ENCODE data around the gene TMTC1. TPM values are rescaled to one million over a fixed set of nuclear protein-coding genes. Genes with fewer than 3 reads are reported as not detected.
A peak's percentile ranks its signal among the peaks of the same experiment; 100 is the strongest.

Gene TMTC1
- polyA plus RNA-seq, 4 donors = 1.1 to 11.4 (median 1.1) TPM

- H3K27ac ChIP-seq (ENCODE audit: low read depth in 1 of 3, low read length in 2 of 3) = no peak overlapping the region
- H3K27me3 ChIP-seq (ENCODE audit: control insufficient read depth in 3 of 3, insufficient read depth in 3 of 3, low read length in 3 of 3) = no peaks in the 10 kb centered on the region
- no peaks in the 10 kb centered on the region for H3K4me1 ChIP-seq (ENCODE audit: control insufficient read depth in 3 of 3, insufficient read depth in 2 of 3, low read depth in 1 of 3, low read length in 2 of 3)
- no peaks in the 10 kb centered on the region for H3K36me3 ChIP-seq (ENCODE audit: control insufficient read depth in 3 of 3, insufficient read depth in 2 of 3, low read depth in 1 of 3, low read length in 3 of 3)
- H3K9me3 ChIP-seq (ENCODE audit: control insufficient read depth in 2 of 2, insufficient read depth in 1 of 2, low read depth in 1 of 2, low read length in 1 of 2) = no peaks in the 10 kb centered on the region
- H3K4me3 ChIP-seq (ENCODE audit: low read depth in 1 of 3, low read length in 3 of 3) = no peak overlapping the region
- DNase-seq (no peak), FAIRE-seq (no peak)
- 75 to 86% (median 77%) methylated on average over 3 of the region's 3 CpGs for WGBS, 3 donors
Observed at GRCh38 chr12:29656762-29657538, 126.8 kb downstream of the TMTC1 start.

GRCh38 chr12:29655861-29656260 lies 127.9 kb downstream of the TMTC1 start:
- no peaks in the 10 kb centered on the region for H3K27me3 ChIP-seq (ENCODE audit: control insufficient read depth in 3 of 3, insufficient read depth in 3 of 3, low read length in 3 of 3)
- H3K36me3 ChIP-seq (ENCODE audit: control insufficient read depth in 3 of 3, insufficient read depth in 2 of 3, low read depth in 1 of 3, low read length in 3 of 3) = no peaks in the 10 kb centered on the region
- FAIRE-seq (no peak), DNase-seq (no peak)
- H3K4me1 ChIP-seq (ENCODE audit: control insufficient read depth in 3 of 3, insufficient read depth in 2 of 3, low read depth in 1 of 3, low read length in 2 of 3) = no peaks in the 10 kb centered on the region
- H3K4me3 ChIP-seq (ENCODE audit: low read depth in 1 of 3, low read length in 3 of 3) = no peak overlapping the region
- H3K9me3 ChIP-seq (ENCODE audit: control insufficient read depth in 2 of 2, insufficient read depth in 1 of 2, low read depth in 1 of 2, low read length in 1 of 2) = no peaks in the 10 kb centered on the region
- WGBS, 3 donors = 76 to 85% (median 83%) methylated on average over 6 of the region's 6 CpGs
- H3K27ac ChIP-seq (ENCODE audit: low read depth in 1 of 3, low read length in 2 of 3) = no peak overlapping the region

GRCh38 chr12:29653286-29653685 lies 130.5 kb downstream of the TMTC1 start:
- no peak overlapping the region for H3K4me3 ChIP-seq (ENCODE audit: low read depth in 1 of 3, low read length in 3 of 3)
- no peak overlapping the region for H3K27ac ChIP-seq (ENCODE audit: low read depth in 1 of 3, low read length in 2 of 3)
- no peaks in the 10 kb centered on the region for H3K4me1 ChIP-seq (ENCODE audit: control insufficient read depth in 3 of 3, insufficient read depth in 2 of 3, low read depth in 1 of 3, low read length in 2 of 3)
- H3K27me3 ChIP-seq (ENCODE audit: control insufficient read depth in 3 of 3, insufficient read depth in 3 of 3, low read length in 3 of 3) = no peaks in the 10 kb centered on the region
- no peaks in the 10 kb centered on the region for H3K36me3 ChIP-seq (ENCODE audit: control insufficient read depth in 3 of 3, insufficient read depth in 2 of 3, low read depth in 1 of 3, low read length in 3 of 3)
- FAIRE-seq = no peak
- H3K9me3 ChIP-seq (ENCODE audit: control insufficient read depth in 2 of 2, insufficient read depth in 1 of 2, low read depth in 1 of 2, low read length in 1 of 2) = no peaks in the 10 kb centered on the region
- WGBS, 3 donors = 80 to 85% (median 85%) methylated on average over 4 of the region's 4 CpGs
- DNase-seq = no peak

- 86 to 93% (median 92%) methylated on average over 4 of the region's 4 CpGs for WGBS, 3 donors
- no peak overlapping the region for H3K4me3 ChIP-seq (ENCODE audit: low read depth in 1 of 3, low read length in 3 of 3)
- H3K36me3 ChIP-seq (ENCODE audit: control insufficient read depth in 3 of 3, insufficient read depth in 2 of 3, low read depth in 1 of 3, low read length in 3 of 3) = no peaks in the 10 kb centered on the region
- no peak overlapping the region for H3K27ac ChIP-seq (ENCODE audit: low read depth in 1 of 3, low read length in 2 of 3)
- no peaks in the 10 kb centered on the region for H3K4me1 ChIP-seq (ENCODE audit: control insufficient read depth in 3 of 3, insufficient read depth in 2 of 3, low read depth in 1 of 3, low read length in 2 of 3)
- no peaks in the 10 kb centered on the region for H3K9me3 ChIP-seq (ENCODE audit: control insufficient read depth in 2 of 2, insufficient read depth in 1 of 2, low read depth in 1 of 2, low read length in 1 of 2)
- DNase-seq (no peak), FAIRE-seq (no peak)
- H3K27me3 ChIP-seq (ENCODE audit: control insufficient read depth in 3 of 3, insufficient read depth in 3 of 3, low read length in 3 of 3) = no peaks in the 10 kb centered on the region
Observed at GRCh38 chr12:29650371-29650770, 133.4 kb downstream of the TMTC1 start.

GRCh38 chr12:29649722-29650121 lies 134.0 kb downstream of the TMTC1 start:
- FAIRE-seq = no peak
- H3K9me3 ChIP-seq (ENCODE audit: control insufficient read depth in 2 of 2, insufficient read depth in 1 of 2, low read depth in 1 of 2, low read length in 1 of 2) = no peaks in the 10 kb centered on the region

GRCh38 chr12:29644536-29645162 lies 139.1 kb downstream of the TMTC1 start:
- Histone ChIP-seq H3K36me3 (ENCODE audit: control insufficient read depth in 3 of 3, insufficient read depth in 2 of 3, low read depth in 1 of 3, low read length in 3 of 3) (no peaks in the 10 kb centered on the region), H3K27ac (ENCODE audit: low read depth in 1 of 3, low read length in 2 of 3) (no peak overlapping the region), H3K4me1 (ENCODE audit: control insufficient read depth in 3 of 3, insufficient read depth in 2 of 3, low read depth in 1 of 3, low read length in 2 of 3) (peaks cover 0 to 2% (median 0%) of the 10 kb centered on the region in 3 donors), H3K9me3 (ENCODE audit: control insufficient read depth in 2 of 2, insufficient read depth in 1 of 2, low read depth in 1 of 2, low read length in 1 of 2) (no peaks in the 10 kb centered on the region), H3K27me3 (ENCODE audit: control insufficient read depth in 3 of 3, insufficient read depth in 3 of 3, low read length in 3 of 3) (no peaks in the 10 kb centered on the region), H3K4me3 (ENCODE audit: low read depth in 1 of 3, low read length in 3 of 3) (no peak overlapping the region)
- WGBS, 3 donors = 71 to 90% (median 89%) methylated on average over 1 of the region's 1 CpG
- FAIRE-seq = no peak
- DNase-seq = no peak

More at GRCh38 chr12:29649722-29650121, 134.0 kb downstream of the TMTC1 start:
- Histone ChIP-seq H3K27ac (ENCODE audit: low read depth in 1 of 3, low read length in 2 of 3) (no peak overlapping the region), H3K4me1 (ENCODE audit: control insufficient read depth in 3 of 3, insufficient read depth in 2 of 3, low read depth in 1 of 3, low read length in 2 of 3) (no peaks in the 10 kb centered on the region), H3K4me3 (ENCODE audit: low read depth in 1 of 3, low read length in 3 of 3) (no peak overlapping the region), H3K36me3 (ENCODE audit: control insufficient read depth in 3 of 3, insufficient read depth in 2 of 3, low read depth in 1 of 3, low read length in 3 of 3) (no peaks in the 10 kb centered on the region), H3K27me3 (ENCODE audit: control insufficient read depth in 3 of 3, insufficient read depth in 3 of 3, low read length in 3 of 3) (no peaks in the 10 kb centered on the region)
- 46 to 62% (median 50%) methylated on average over 2 of the region's 2 CpGs for WGBS, 3 donors
- no peak for DNase-seq

- WGBS, 3 donors = 20 to 64% (median 37%) methylated on average over 13 of the region's 13 CpGs
- DNase-seq (peak; percentile 32 to 71), FAIRE-seq (no peak)
- Histone ChIP-seq H3K27me3 (ENCODE audit: control insufficient read depth in 3 of 3, insufficient read depth in 3 of 3, low read length in 3 of 3) (no peaks in the 10 kb centered on the region), H3K36me3 (ENCODE audit: control insufficient read depth in 3 of 3, insufficient read depth in 2 of 3, low read depth in 1 of 3, low read length in 3 of 3) (no peaks in the 10 kb centered on the region), H3K4me3 (ENCODE audit: low read depth in 1 of 3, low read length in 3 of 3) (peak overlapping the region in 1 of 3 donors; percentile 13), H3K9me3 (ENCODE audit: control insufficient read depth in 2 of 2, insufficient read depth in 1 of 2, low read depth in 1 of 2, low read length in 1 of 2) (peaks cover 0 to 7% of the 10 kb centered on the region in 2 donors), H3K4me1 (ENCODE audit: control insufficient read depth in 3 of 3, insufficient read depth in 2 of 3, low read depth in 1 of 3, low read length in 2 of 3) (peaks cover 0 to 2% (median 0%) of the 10 kb centered on the region in 3 donors), H3K27ac (ENCODE audit: low read depth in 1 of 3, low read length in 2 of 3) (peak overlapping the region in 2 of 3 donors; percentile 37 to 58)
Observed at GRCh38 chr12:29640589-29641345, 143.0 kb downstream of the TMTC1 start.

GRCh38 chr12:29639893-29640495 lies 143.7 kb downstream of the TMTC1 start:
- Histone ChIP-seq H3K9me3 (ENCODE audit: control insufficient read depth in 2 of 2, insufficient read depth in 1 of 2, low read depth in 1 of 2, low read length in 1 of 2) (peaks cover 0 to 7% of the 10 kb centered on the region in 2 donors), H3K27me3 (ENCODE audit: control insufficient read depth in 3 of 3, insufficient read depth in 3 of 3, low read length in 3 of 3) (no peaks in the 10 kb centered on the region), H3K4me1 (ENCODE audit: control insufficient read depth in 3 of 3, insufficient read depth in 2 of 3, low read depth in 1 of 3, low read length in 2 of 3) (peaks cover 0 to 2% (median 0%) of the 10 kb centered on the region in 3 donors), H3K36me3 (ENCODE audit: control insufficient read depth in 3 of 3, insufficient read depth in 2 of 3, low read depth in 1 of 3, low read length in 3 of 3) (no peaks in the 10 kb centered on the region), H3K4me3 (ENCODE audit: low read depth in 1 of 3, low read length in 3 of 3) (no peak overlapping the region), H3K27ac (ENCODE audit: low read depth in 1 of 3, low read length in 2 of 3) (peak overlapping the region in 1 of 3 donors; percentile 58)
- no peak for DNase-seq
- FAIRE-seq = no peak
- 85 to 91% (median 87%) methylated on average over 10 of the region's 10 CpGs for WGBS, 3 donors

Measured in small intestine (tissue), 7 donors.